ENCODE measurements around the gene KRTAP10-12.

- TF ChIP-seq CTCF (IDR thresholded peaks at IDR 0.05): no peak
- TF ChIP-seq POLR2AphosphoS5 (IDR thresholded peaks at IDR 0.05): no peak
- TF ChIP-seq EP300 (IDR thresholded peaks at IDR 0.05): no peak
- TF ChIP-seq POLR2A (IDR thresholded peaks at IDR 0.05): no peak
These were observed 33.0 kb downstream of the KRTAP10-12 start for GRCh38 chr21:44730028-44730395.

Measured in upper lobe of left lung (tissue), 4 donors.